ENCODE results near the gene ATL1. TPM values are rescaled to one million over a fixed set of nuclear protein-coding genes. Genes with fewer than 3 reads are reported as not detected.
"Not testable (repeated sequence)": the region's sequence is repeated elsewhere in the genome, so short reads cannot be mapped to it uniquely, and the experiment has no call there.

The ATL1 gene
- total RNA-seq, 2 experiments from 2014 or later, result 1.3 to 2.2 TPM

DNA sequence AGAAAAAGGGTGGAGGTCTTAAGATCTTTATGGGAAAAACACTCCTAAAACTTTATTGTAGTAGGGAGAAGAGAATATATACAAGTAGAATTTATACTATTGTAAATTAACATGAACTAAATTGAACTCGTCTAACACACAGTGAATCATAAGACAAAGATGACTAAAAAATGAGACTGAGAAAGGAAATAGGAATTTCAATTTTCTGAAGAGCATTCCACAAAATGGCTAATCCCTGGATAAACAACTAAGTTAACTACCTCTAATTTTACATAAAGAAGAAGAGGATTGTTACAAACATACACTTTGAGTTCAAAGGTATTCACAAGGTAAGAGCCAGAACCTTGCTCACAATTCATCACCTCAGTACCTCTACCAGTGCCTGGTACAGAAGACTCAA is 29.6 kb upstream of the ATL1 start:
- Mint-ChIP-seq H3K9me3 (ENCODE audit: low read depth) (no peaks in the 10 kb centered on the region), H3K27ac (no peak overlapping the region), H3K27me3 (peaks cover 5% of the 10 kb centered on the region), H3K4me3 (peak overlapping the region; percentile 30), H3K36me3 (peaks cover 16% of the 10 kb centered on the region), H3K4me1 (peaks cover 45% of the 10 kb centered on the region)
- CTCF ChIA-PET, result no interaction called here
- no peak for DNase-seq
- no peak for ATAC-seq

DNA sequence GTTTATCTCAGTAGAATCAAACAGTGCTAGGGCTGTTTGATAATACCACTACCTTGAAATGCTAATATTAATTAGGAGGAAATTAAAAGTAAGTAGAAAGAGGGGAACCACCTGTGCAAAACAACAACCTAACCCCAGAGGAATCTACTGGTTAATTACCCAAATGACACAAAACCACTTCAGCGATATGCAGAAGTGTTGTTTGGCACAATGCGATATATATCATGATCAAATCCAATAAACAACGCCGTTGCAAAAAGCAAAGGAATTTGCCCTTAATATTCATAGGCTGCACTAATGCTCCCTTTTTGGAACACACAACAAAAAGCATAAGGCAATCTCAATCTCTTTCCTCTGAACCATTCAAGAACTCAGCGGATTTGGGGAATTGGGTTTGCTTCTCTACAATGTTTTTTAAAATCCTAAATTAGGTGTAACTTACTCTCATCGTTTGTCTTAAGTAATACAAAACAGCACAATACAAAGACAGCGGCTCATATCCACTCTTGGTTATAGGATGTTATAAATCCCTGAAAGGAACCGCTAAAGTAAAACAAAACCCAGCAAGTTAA is 29.1 kb upstream of the ATL1 start:
- DNase-seq (no peak), ATAC-seq (no peak)
- Mint-ChIP-seq H3K27ac (no peak overlapping the region), H3K27me3 (peaks cover 5% of the 10 kb centered on the region), H3K9me3 (ENCODE audit: low read depth) (no peaks in the 10 kb centered on the region), H3K36me3 (peaks cover 16% of the 10 kb centered on the region), H3K4me3 (peak overlapping the region; percentile 88), H3K4me1 (peaks cover 45% of the 10 kb centered on the region)
- CTCF ChIA-PET, result interaction anchor here (1.7 to 2.0 kb wide), 2 partner anchors 10 to 210 kb away, joined by 7 to 20 read pairs; no protein-coding TSS in a partner anchor

DNA sequence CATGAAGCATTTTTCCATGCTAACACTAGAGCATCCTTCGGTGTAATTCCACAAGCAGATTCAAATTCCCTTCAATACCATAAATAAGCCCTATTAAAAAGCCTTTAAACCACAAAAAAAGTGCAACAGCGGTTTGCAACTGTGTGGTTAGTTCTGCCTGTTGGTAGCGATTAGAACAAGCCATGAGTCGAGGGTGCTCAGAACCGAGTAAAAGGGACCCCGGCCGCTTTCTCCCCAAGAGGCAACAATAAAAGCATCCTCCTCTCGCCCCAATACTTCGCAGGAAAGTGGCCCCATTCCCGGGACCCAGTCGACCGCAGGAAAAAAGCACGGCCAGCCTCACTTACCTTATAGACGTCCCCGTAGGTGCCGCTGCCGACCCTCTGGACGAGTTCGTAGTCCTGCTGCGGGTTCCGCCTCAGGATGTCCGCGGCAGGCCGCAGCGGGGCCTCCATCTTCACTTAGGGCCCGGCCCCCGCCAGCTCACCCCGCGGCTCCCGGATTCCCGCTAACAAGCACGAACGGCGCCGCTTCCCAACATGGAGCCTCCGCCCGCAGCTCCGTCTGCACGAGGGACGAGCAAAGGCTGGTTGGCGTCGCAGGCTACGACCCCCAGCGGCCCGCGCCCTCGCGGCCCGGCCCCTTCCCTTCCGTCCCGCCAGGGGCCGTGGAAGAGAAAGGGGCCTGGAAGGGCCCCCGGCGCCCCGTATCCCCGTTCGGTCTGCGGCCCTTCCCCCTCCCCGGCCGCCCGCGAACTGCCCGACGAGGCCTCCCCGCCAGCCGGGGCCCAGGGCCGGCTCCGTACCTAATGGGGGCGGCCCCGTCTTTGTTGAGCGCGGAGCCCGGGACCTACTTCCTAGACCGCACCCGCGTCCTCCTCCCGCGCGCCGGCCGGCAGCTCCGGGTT is 28.1 kb upstream of the ATL1 start:
- Mint-ChIP-seq H3K9me3 (ENCODE audit: low read depth) (no peaks in the 10 kb centered on the region), H3K4me1 (peaks cover 42% of the 10 kb centered on the region), H3K4me3 (peak overlapping the region; percentile 88), H3K36me3 (peaks cover 10% of the 10 kb centered on the region), H3K27me3 (peaks cover 7% of the 10 kb centered on the region), H3K27ac (peak overlapping the region; percentile 80)
- peak; percentile 21 for ATAC-seq
- CTCF ChIA-PET, result interaction anchor here (0.6 to 2.0 kb wide), 17 partner anchors 9 to 669 kb away, joined by 3 to 20 read pairs (median 4); partner anchors contain the start of gene CDKL1
- DNase-seq, result peak; percentile 58

DNA sequence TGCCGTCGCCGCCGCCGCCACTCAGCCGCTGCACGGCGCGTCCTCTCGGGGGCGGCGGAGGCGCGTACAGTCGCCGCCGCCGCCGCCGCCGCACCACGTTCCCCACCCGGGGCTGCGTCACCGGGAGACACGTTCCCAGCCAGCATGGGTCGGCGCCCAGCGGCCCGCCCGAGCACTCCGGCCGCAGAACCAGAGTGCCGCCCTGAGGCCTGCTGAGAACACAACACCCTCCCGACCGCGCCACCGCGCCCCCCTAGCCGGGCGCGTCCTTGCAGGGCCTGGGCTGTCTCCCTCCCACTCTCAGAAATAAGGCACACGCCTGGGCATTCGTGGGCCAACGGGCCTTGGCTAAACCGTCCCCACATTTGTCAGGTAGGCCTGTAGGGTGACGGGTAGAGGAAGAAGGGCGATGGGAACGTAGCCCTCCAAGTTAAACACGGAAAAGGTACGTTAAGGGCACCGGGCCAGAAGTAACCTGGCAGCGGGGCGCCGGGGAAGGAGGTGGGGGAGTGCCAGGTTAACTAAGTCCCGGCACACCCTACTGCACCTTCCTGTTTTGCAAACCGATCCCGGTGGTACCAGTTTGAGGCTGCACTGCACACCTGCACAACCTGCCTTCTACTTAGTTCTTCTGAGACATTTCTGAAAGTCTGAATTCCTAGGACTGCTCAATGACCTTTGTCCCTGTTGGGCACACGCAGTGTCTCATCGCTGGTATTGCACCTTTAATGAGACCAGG is 27.3 kb upstream of the ATL1 start, which contains the start of gene MAP4K5:
Gene MAP4K5 (minus strand): TSS at position 68 of the 739 bp plus-strand sequence. CDS start 520 bp downstream, outside the sequence.
- DNase-seq (peak; percentile 92), ATAC-seq (peak; percentile 97)
- Mint-ChIP-seq H3K4me1 (peaks cover 42% of the 10 kb centered on the region), H3K9me3 (ENCODE audit: low read depth) (no peaks in the 10 kb centered on the region), H3K36me3 (peaks cover 10% of the 10 kb centered on the region), H3K27ac (peak within 1 kb of the TSS; percentile 83), H3K4me3 (peak within 1 kb of the TSS; percentile 88), H3K27me3 (peaks cover 7% of the 10 kb centered on the region)
- CTCF ChIA-PET, result interaction anchor here (0.6 to 2.0 kb wide), 18 partner anchors 8 to 680 kb away, joined by 3 to 20 read pairs (median 4); partner anchors contain the start of genes CDKL1 and NEMF

DNA sequence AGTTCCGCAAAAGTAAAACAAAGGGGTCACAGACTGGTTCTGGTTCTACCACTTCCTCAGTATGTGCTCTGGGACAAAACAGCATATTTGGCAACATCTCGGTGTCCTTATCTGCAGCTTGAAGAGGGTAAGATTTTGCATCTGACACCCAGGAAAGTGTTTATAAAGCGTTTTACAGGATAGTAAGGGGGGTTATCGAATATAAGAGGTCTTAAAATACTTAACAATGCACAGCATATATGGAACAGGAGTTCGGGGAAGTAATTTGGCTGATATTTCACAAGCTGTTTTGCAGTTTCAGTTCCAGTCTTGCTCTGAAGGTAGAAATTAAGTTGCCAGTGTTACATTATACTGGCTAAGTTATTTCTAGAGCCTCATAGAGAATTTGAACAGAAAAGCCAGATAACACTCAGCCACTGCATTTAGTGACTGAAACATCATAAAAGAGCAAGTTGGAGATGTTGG is 26.7 kb upstream of the ATL1 start:
- DNase-seq (no peak), ATAC-seq (no peak)
- CTCF ChIA-PET, result interaction anchor here (0.7 to 1.4 kb wide), 3 partner anchors 188 to 681 kb away, joined by 3 read pairs; partner anchors contain the start of gene NEMF
- Mint-ChIP-seq H3K4me3 (peak overlapping the region; percentile 88), H3K27me3 (peaks cover 7% of the 10 kb centered on the region), H3K4me1 (peaks cover 38% of the 10 kb centered on the region), H3K9me3 (ENCODE audit: low read depth) (no peaks in the 10 kb centered on the region), H3K27ac (peak overlapping the region; percentile 83), H3K36me3 (peaks cover 7% of the 10 kb centered on the region)

DNA sequence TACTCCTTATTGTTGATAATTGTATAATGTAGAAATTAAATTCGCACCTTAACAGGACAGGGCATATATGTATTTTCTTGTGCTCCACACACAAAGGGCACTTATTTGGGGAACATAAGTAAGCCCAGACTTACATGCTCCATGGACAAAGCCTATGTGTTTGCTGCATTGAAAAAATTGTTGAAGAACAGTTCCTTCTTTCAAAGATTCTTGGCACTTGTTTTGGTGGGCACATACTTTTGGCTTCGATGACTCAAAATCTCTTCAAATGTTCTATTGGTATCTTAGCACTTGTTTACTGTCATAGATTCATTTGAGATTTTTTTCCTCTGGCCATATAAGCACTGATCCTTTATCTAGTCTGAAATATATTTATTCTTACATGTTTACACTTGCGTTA is 26.1 kb upstream of the ATL1 start:
- DNase-seq (no peak), ATAC-seq (no peak)
- Mint-ChIP-seq H3K4me1 (peaks cover 38% of the 10 kb centered on the region), H3K9me3 (ENCODE audit: low read depth) (no peaks in the 10 kb centered on the region), H3K4me3 (no peak overlapping the region), H3K27ac (no peak overlapping the region), H3K27me3 (peaks cover 7% of the 10 kb centered on the region), H3K36me3 (peaks cover 7% of the 10 kb centered on the region)
- CTCF ChIA-PET, result interaction anchor here (0.7 kb wide), 2 partner anchors 189 to 681 kb away, joined by 3 read pairs; partner anchors contain the start of gene NEMF

DNA sequence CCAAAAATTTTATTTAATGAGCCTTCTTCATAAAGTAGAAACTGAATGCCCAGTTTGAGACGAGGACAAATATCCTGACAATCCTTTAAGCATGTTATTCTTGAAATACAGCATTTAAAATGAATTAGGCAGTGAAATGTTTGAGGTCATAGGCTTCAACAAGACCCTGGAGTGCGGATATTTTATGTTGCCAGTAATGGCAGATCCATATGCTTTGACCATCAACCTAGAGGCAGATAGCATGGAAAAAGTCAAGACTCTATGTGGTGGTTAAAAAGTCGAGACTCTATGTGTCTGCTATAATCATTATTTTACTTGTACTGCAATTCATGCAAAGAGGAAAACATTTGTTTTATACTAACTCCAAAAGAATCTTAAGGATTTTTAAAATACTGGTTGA is 25.5 kb upstream of the ATL1 start:
- H3K27me3 Mint-ChIP-seq, result peaks cover 7% of the 10 kb centered on the region
- H3K4me3 Mint-ChIP-seq, result no peak overlapping the region
- no peaks in the 10 kb centered on the region for H3K9me3 Mint-ChIP-seq (ENCODE audit: low read depth)
- no peak for DNase-seq
- peaks cover 7% of the 10 kb centered on the region for H3K36me3 Mint-ChIP-seq
- peaks cover 32% of the 10 kb centered on the region for H3K4me1 Mint-ChIP-seq
- CTCF ChIA-PET, result interaction anchor here (1.0 kb wide), 1 partner anchor 682 kb away, joined by 3 read pairs; the partner anchor contains the start of gene NEMF
- ATAC-seq, result no peak
- H3K27ac Mint-ChIP-seq, result no peak overlapping the region

DNA sequence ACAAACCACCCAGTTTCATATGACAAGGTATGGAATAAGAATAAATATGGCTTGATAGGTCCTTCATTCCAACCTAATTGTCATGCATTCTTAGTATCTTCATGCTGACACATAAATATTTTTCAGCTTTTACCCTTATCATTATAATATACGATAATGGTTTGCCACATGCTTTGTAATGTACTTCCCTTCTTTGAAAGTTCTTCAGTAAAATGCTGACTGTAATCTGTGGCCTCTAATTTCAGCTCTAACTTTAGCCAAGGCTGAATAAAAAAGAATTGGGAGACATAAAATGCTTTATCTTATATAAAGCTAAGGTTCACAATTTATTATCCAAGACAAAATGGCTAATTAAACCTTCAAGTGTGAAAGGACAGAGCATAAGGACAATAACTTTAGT is 24.9 kb upstream of the ATL1 start:
- Mint-ChIP-seq H3K4me3 (no peak overlapping the region), H3K27me3 (peaks cover 7% of the 10 kb centered on the region), H3K27ac (no peak overlapping the region), H3K36me3 (peaks cover 2% of the 10 kb centered on the region), H3K9me3 (ENCODE audit: low read depth) (no peaks in the 10 kb centered on the region), H3K4me1 (peaks cover 26% of the 10 kb centered on the region)
- ATAC-seq (no peak), DNase-seq (no peak)
- CTCF ChIA-PET, result interaction anchor here (1.0 kb wide), 1 partner anchor 683 kb away, joined by 3 read pairs; the partner anchor contains the start of gene NEMF

DNA sequence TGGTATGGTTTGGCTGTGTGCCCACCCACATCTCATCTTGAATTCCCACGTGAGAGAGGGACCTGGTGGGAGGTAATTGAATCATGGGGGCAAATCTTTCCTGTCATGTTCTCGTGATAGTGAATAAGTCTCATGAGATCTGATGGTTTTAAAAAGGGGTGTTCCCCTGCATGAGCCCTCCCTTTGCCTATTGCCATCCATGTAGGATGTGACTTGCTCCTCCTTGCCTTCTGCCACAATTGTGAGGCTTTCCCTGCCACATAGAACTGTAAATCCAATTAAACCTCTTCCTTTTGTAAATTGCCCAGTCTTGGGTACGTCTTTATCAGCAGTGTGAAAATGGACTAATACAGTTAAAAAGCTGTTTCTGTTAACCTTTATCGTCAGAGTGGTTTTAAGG is 21.9 kb upstream of the ATL1 start:
- H3K4me1 Mint-ChIP-seq, result peaks cover 14% of the 10 kb centered on the region
- CTCF ChIA-PET, result interaction anchor here (1.1 to 2.1 kb wide), 5 partner anchors 60 to 323 kb away, joined by 3 to 7 read pairs (median 4); no protein-coding TSS in a partner anchor
- ATAC-seq; DNase-seq; H3K27me3 Mint-ChIP-seq; H3K4me3 Mint-ChIP-seq; H3K9me3 Mint-ChIP-seq (ENCODE audit: low read depth); H3K36me3 Mint-ChIP-seq; H3K27ac Mint-ChIP-seq: not testable (repeated sequence)

DNA sequence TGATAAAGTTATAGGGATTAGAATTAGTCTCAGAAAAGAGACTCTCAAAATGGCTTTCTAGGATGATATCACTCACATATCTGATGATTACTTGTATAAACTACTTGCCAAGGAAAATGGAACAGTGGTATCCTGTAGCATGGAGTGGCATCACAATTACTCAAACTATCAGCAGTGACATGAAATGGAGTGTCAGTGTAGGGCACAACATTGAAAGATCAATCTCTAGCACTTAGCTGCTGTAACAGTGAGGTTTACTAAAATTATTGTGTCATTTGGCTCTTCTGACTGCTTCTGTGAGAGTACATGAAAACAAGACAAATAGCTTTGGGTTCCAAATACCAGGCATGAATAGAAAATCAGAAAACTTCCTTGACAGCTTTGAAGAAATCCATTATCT is 20.9 kb upstream of the ATL1 start:
- H3K9me3 Mint-ChIP-seq (ENCODE audit: low read depth), result no peaks in the 10 kb centered on the region
- peaks cover 5% of the 10 kb centered on the region for H3K27me3 Mint-ChIP-seq
- DNase-seq (no peak), ATAC-seq (no peak)
- H3K27ac Mint-ChIP-seq, result no peak overlapping the region
- no peak overlapping the region for H3K4me3 Mint-ChIP-seq
- H3K36me3 Mint-ChIP-seq, result no peaks in the 10 kb centered on the region
- H3K4me1 Mint-ChIP-seq, result peaks cover 11% of the 10 kb centered on the region
- CTCF ChIA-PET, result interaction anchor here (1.1 to 2.1 kb wide), 6 partner anchors 59 to 322 kb away, joined by 3 to 7 read pairs (median 4); no protein-coding TSS in a partner anchor

DNA sequence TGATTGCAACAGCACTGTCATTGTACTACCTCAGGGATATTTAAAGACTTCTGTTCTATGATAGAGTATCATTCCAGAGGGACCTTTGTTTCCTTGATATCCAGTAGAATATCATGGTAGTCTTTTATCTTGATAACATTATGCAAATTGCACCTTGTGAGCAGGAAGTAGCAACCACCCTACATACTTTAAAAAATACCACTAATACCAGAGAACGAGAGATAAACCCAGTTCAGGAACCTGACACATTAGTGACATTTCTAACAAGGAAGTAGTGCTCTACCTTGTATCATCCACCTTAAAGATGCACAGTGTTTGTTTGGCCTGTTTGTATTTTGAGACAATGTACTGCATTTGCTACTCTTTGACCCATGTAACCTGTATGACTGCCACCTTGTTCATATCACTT is 18.8 kb upstream of the ATL1 start:
- peaks cover 10% of the 10 kb centered on the region for H3K27me3 Mint-ChIP-seq
- no peak overlapping the region for H3K27ac Mint-ChIP-seq
- no peaks in the 10 kb centered on the region for H3K36me3 Mint-ChIP-seq
- no peak overlapping the region for H3K4me3 Mint-ChIP-seq
- H3K4me1 Mint-ChIP-seq, result peaks cover 11% of the 10 kb centered on the region
- DNase-seq, result no peak
- H3K9me3 Mint-ChIP-seq (ENCODE audit: low read depth), result no peaks in the 10 kb centered on the region
- CTCF ChIA-PET, result interaction anchor here (0.6 to 2.0 kb wide), 10 partner anchors 9 to 322 kb away, joined by 3 to 9 read pairs (median 5); partner anchors contain the start of gene MAP4K5
- ATAC-seq, result peak; percentile 27

DNA sequence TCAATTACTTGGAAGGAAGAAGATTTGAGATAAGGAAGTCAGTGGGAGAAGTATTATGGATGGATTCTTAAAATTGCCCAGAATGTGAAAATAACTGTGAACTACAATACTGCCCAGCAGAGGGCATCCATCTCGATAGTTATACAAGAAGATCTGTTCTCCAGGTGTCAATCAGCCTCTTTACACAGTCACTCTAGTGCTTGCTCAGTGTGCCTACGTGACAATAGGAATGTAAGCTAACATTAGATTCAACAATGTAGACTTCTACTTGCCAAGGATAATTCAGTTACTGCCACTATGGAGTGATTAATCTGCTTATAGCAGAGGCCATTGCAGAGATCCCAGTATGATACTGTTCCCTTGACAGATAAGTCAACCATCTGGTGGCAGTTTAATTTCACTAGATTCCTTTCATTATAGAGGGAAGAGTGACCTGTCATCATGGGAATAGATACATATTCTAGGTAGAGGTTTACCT is 17.0 kb upstream of the ATL1 start:
- CTCF ChIA-PET, result interaction anchor here (0.6 to 2.0 kb wide), 16 partner anchors 11 to 392 kb away, joined by 3 to 14 read pairs (median 4); partner anchors contain the start of genes ATL1 and MAP4K5

More for the DNA sequence above, 17.0 kb upstream of the ATL1 start:
- Mint-ChIP-seq H3K4me1 (peaks cover 11% of the 10 kb centered on the region), H3K4me3 (no peak overlapping the region), H3K9me3 (ENCODE audit: low read depth) (no peaks in the 10 kb centered on the region), H3K27me3 (peaks cover 7% of the 10 kb centered on the region), H3K27ac (no peak overlapping the region), H3K36me3 (no peaks in the 10 kb centered on the region)
- DNase-seq (peak; percentile 46), ATAC-seq (peak; percentile 76)

All from activated CD8-positive, alpha-beta memory T cell treated with anti-CD3 and anti-CD28 coated beads, Interleukin-2, amount 10 ng/mL, durations not matched to agents 7 days and 5 days (primary cell).